G401.6 (cell line): ENCODE data around the gene LRBA.

Source experiments
- FAIRE-seq: peaks from 2 replicates; lab custom pipeline; 2012; peaks lifted over from hg19 to GRCh38; lab: Jason Lieb, UNC

The LRBA gene

GRCh38 chr4:150237110-150237872 lies 777.8 kb downstream of the LRBA start:
- peak; percentile 51 for FAIRE-seq

GRCh38 chr4:150236626-150237025 lies 778.5 kb downstream of the LRBA start:
- FAIRE-seq, result no peak

GRCh38 chr4:150235808-150236271 lies 779.2 kb downstream of the LRBA start:
- FAIRE-seq, result no peak

- FAIRE-seq, result no peak
These were observed 779.8 kb downstream of the LRBA start for GRCh38 chr4:150235317-150235716.

GRCh38 chr4:150234246-150234645 lies 780.8 kb downstream of the LRBA start:
- FAIRE-seq, result no peak

GRCh38 chr4:150232029-150232428 lies 783.1 kb downstream of the LRBA start:
- FAIRE-seq, result no peak

GRCh38 chr4:150231107-150231770 lies 783.8 kb downstream of the LRBA start:
- FAIRE-seq, result no peak

GRCh38 chr4:150230561-150230960 lies 784.5 kb downstream of the LRBA start:
- no peak for FAIRE-seq

GRCh38 chr4:150229520-150229919 lies 785.6 kb downstream of the LRBA start:
- no peak for FAIRE-seq

GRCh38 chr4:150224896-150225591 lies 790.0 kb downstream of the LRBA start:
- no peak for FAIRE-seq

- no peak for FAIRE-seq
These were observed 795.2 kb downstream of the LRBA start for GRCh38 chr4:150219841-150220240.

GRCh38 chr4:150218447-150218846 lies 796.6 kb downstream of the LRBA start:
- FAIRE-seq, result no peak

- FAIRE-seq, result no peak
These were observed 797.3 kb downstream of the LRBA start for GRCh38 chr4:150217808-150218207.

GRCh38 chr4:150217192-150217591 lies 797.9 kb downstream of the LRBA start:
- no peak for FAIRE-seq

GRCh38 chr4:150216726-150217125 lies 798.4 kb downstream of the LRBA start:
- FAIRE-seq, result no peak

GRCh38 chr4:150215601-150216000 lies 799.5 kb downstream of the LRBA start:
- FAIRE-seq, result no peak
